ENCODE data around the gene FZD10. TPM values are rescaled to one million over a fixed set of nuclear protein-coding genes. Genes with fewer than 3 reads are reported as not detected.
A peak's percentile ranks its signal among the peaks of the same experiment; 100 is the strongest.

FZD10 gene
- total and polyA plus RNA-seq, 9 donors, result 0.08 to 6.1 (median 1.8) TPM

- Histone ChIP-seq H3K36me3 (no peaks in the 10 kb centered on the region), H3K4me1 (ENCODE audit: insufficient read depth) (no peaks in the 10 kb centered on the region), H3K9me3 (no peaks in the 10 kb centered on the region), H3K27ac (no peak overlapping the region), H3K27me3 (no peaks in the 10 kb centered on the region), H3K4me3 (no peak overlapping the region)
- 54 to 71% (median 55%) methylated on average over 26 of the region's 26 CpGs for WGBS, 3 donors
- intact Hi-C loops (cut with DNase I), result no loop called here
- no peak for DNase-seq
- TF ChIP-seq CTCF (IDR thresholded peaks at IDR 0.05), result no peak
- no peak for TF ChIP-seq POLR2A (IDR thresholded peaks at IDR 0.05)
- no peak for TF ChIP-seq EP300 (IDR thresholded peaks at IDR 0.05)
Measured at GRCh38 chr12:130137040-130138018, 24.9 kb upstream of the FZD10 start.

GRCh38 chr12:130138478-130138877 is 23.8 kb upstream of the FZD10 start:
- no peaks in the 10 kb centered on the region for H3K36me3 ChIP-seq
- no peaks in the 10 kb centered on the region for H3K4me1 ChIP-seq (ENCODE audit: insufficient read depth)
- no peak for DNase-seq
- H3K4me3 ChIP-seq, result no peak overlapping the region
- no peak overlapping the region for H3K27ac ChIP-seq
- WGBS, 3 donors, result 84 to 90% (median 85%) methylated on average over 20 of the region's 20 CpGs
- no peaks in the 10 kb centered on the region for H3K9me3 ChIP-seq
- TF ChIP-seq EP300 (IDR thresholded peaks at IDR 0.05) (no peak), CTCF (IDR thresholded peaks at IDR 0.05) (no peak), POLR2A (IDR thresholded peaks at IDR 0.05) (no peak)
- no peaks in the 10 kb centered on the region for H3K27me3 ChIP-seq
- intact Hi-C loops (cut with DNase I), result no loop called here

GRCh38 chr12:130139567-130140421 is 22.5 kb upstream of the FZD10 start:
- TF ChIP-seq CTCF (IDR thresholded peaks at IDR 0.05) (no peak), POLR2A (IDR thresholded peaks at IDR 0.05) (no peak), EP300 (IDR thresholded peaks at IDR 0.05) (no peak)
- intact Hi-C loops (cut with DNase I), result no loop called here
- WGBS, 3 donors, result 59 to 64% (median 64%) methylated on average over 25 of the region's 25 CpGs
- no peaks in the 10 kb centered on the region for H3K9me3 ChIP-seq
- no peaks in the 10 kb centered on the region for H3K27me3 ChIP-seq
- DNase-seq, result peak in 2 of 5 donors; percentile 45 to 50
- no peaks in the 10 kb centered on the region for H3K4me1 ChIP-seq (ENCODE audit: insufficient read depth)
- H3K36me3 ChIP-seq, result no peaks in the 10 kb centered on the region
- no peak overlapping the region for H3K27ac ChIP-seq
- no peak overlapping the region for H3K4me3 ChIP-seq

- TF ChIP-seq POLR2A (IDR thresholded peaks at IDR 0.05) (no peak), CTCF (IDR thresholded peaks at IDR 0.05) (no peak)
- no peak overlapping the region for H3K4me3 ChIP-seq
- WGBS, 3 donors, result 78 to 80% (median 80%) methylated on average over 11 of the region's 11 CpGs
- H3K27me3 ChIP-seq, result no peaks in the 10 kb centered on the region
- H3K9me3 ChIP-seq, result no peaks in the 10 kb centered on the region
- no peaks in the 10 kb centered on the region for H3K36me3 ChIP-seq
- intact Hi-C loops (cut with DNase I), result no loop called here
- DNase-seq, result no peak
- H3K27ac ChIP-seq, result no peak overlapping the region
- H3K4me1 ChIP-seq (ENCODE audit: insufficient read depth), result no peaks in the 10 kb centered on the region
Measured at GRCh38 chr12:130141105-130141504, 21.2 kb upstream of the FZD10 start.

Measured in ovary (tissue), 9 donors.